Adrenal gland (tissue), 12 donors: ENCODE measurements around the gene AMDHD2. TPM values are rescaled to one million over a fixed set of nuclear protein-coding genes. Genes with fewer than 3 reads are reported as not detected.
"Not testable (repeated sequence)": the region's sequence is repeated elsewhere in the genome, so short reads cannot be mapped to it uniquely, and the experiment has no call there.

Experiments
- DNase-seq, 7 donors: peaks; one replicate each; pipeline ENCODE4 v3.0.0-alpha.2; 2019 to 2020
- H3K27ac ChIP-seq, 5 donors: fragments of 200-600 bp; sonication (generic) in 4 of 5; 1 replicate in 3 of 5; 2 replicates in 2 of 5; pipeline versions ENCODE4 v1.5.1 to v1.8.0; 2016 to 2020; ENCODE audit warnings: mild to moderate bottlenecking in 1 of 5
- H3K27me3 ChIP-seq: fragments of 200-600 bp; 2 replicates; pipeline ENCODE4 v1.8.0; 2021
- H3K36me3 ChIP-seq, 2 donors: fragments of 200-600 bp; replicated peaks in 1 of 2; 1 replicate in 1 of 2; 2 replicates in 1 of 2; pipeline versions ENCODE4 v1.5.1 to v1.8.0; 2018 to 2022
- H3K4me1 ChIP-seq, 2 donors: fragments of 200-600 bp; replicated peaks in 1 of 2; 1 replicate in 1 of 2; 2 replicates in 1 of 2; pipeline versions ENCODE4 v1.5.1 to v1.8.0; 2018 to 2021
- H3K4me3 ChIP-seq, 4 donors: fragments of 200-600 bp; sonication (generic) in 3 of 4; one replicate each; pipeline ENCODE4 v1.5.1; 2016 to 2018
- H3K9me3 ChIP-seq, 3 donors: fragments of 200-600 bp; sonication (generic) in 1 of 3; replicated peaks in 1 of 3; 1 replicate in 2 of 3; 2 replicates in 1 of 3; pipeline versions ENCODE4 v1.5.1 to v1.8.0; 2016 to 2021
- CTCF ChIP-seq, 6 experiments: fragments of 450-650 bp in 4 of 6; fragments of 200-600 bp in 2 of 6; sonication (generic) in 1 of 6; IDR thresholded peaks; 1 replicate in 5 of 6; 2 replicates in 1 of 6; pipeline versions ENCODE4 v1.5.1 to v1.8.0; 2016 to 2021; ENCODE audit warnings: antibody characterized with exemption in 6 of 6, mild to moderate bottlenecking in 2 of 6, moderate library complexity in 1 of 6
- POLR2A ChIP-seq, 2 donors: fragments of 450-650 bp; IDR thresholded peaks; one replicate each; pipeline ENCODE4 v1.6.1; 2017; ENCODE audit warnings: antibody characterized with exemption in 2 of 2, mild to moderate bottlenecking in 2 of 2, moderate library complexity in 1 of 2
- WGBS, 4 donors: extraction: QIAGEN DNeasy Blood & Tissue Kit in 2 of 4; methylation state at CpG; one replicate each; pipeline versions ENCODE4 v1.1.5 to v1.1.7; 2013 to 2017; 5-methylcytosine and 5-hydroxymethylcytosine counted together
- intact Hi-C, 2 donors: fragments of 100-400 bp; cut with DNase I; formaldehyde crosslinking; loops; one replicate each; pipeline versions ENCODE4 v1.14.1 to v1.15.0; 2022 to 2023
- polyA plus RNA-seq, 3 donors: library from polyadenylated mRNA; stranded (reverse); fragments of 200-250 nt in 2 of 3; fragments of 350-450 nt in 1 of 3; fragmentation: Illumina TruSeq in 1 of 3; extraction: RNeasy Lipid Tissue Mini Kit (QIAGEN cat#74804) in 1 of 3; gene quantifications; one replicate each; pipeline ENCODE4 v1.2.3, GENCODE V29; 2013 to 2014
- total RNA-seq, 9 donors: library from RNA; depleted of rRNA in 4 of 9; stranded (reverse); fragments of >200 nt in 4 of 9; fragments of 120-200 nt in 1 of 9; fragmentation: NEBNext Ultra II Directional in 1 of 9; extraction: Animal tissue kit (Norgen Biotek cat#: 25700) in 1 of 9; gene quantifications; one replicate each; pipeline versions ENCODE4 v1.1.0 to v1.2.4, GENCODE V29; 2013 to 2023
- donor health status: healthy with polysubstance abuse.
- donor health status: Bipolar disorder and iron deficiency.
- donor health status: DM: yes; HTN: yes; CAD: no.
- donor health status: DM: no; HTN: no; CAD: no.
- donor health status: DM: no; HTN: no; CAD: no.
- donor health status: DM: yes; HTN: yes; CAD: no.

The AMDHD2 gene
- total and polyA plus RNA-seq, 12 donors: 3.1 to 131 (median 64.7) TPM

- Histone ChIP-seq H3K36me3 (no peaks in the 10 kb centered on the region), H3K27me3 (peaks cover 15% of the 10 kb centered on the region), H3K27ac (no peak overlapping the region), H3K4me1 (peaks cover 18 to 42% of the 10 kb centered on the region in 2 donors), H3K4me3 (no peak overlapping the region), H3K9me3 (no peaks in the 10 kb centered on the region)
- intact Hi-C loops: no loop called here
- WGBS, 4 donors: 88 to 90% (median 90%) methylated on average over 9 of the region's 9 CpGs
- no peak for DNase-seq
- TF ChIP-seq POLR2A (IDR thresholded peaks at IDR 0.05) (no peak), CTCF (IDR thresholded peaks at IDR 0.05) (no peak)
Measured at GRCh38 chr16:2476345-2476720, 43.8 kb upstream of the AMDHD2 start.

- intact Hi-C loops: no loop called here
Measured at GRCh38 chr16:2476741-2477140, 43.4 kb upstream of the AMDHD2 start.

GRCh38 chr16:2477327-2477726 lies 42.8 kb upstream of the AMDHD2 start:
- 95 to 100% (median 98%) methylated on average over 3 of the region's 3 CpGs for WGBS, 4 donors
- peaks cover 12 to 33% of the 10 kb centered on the region in 2 donors for H3K4me1 ChIP-seq
- TF ChIP-seq POLR2A (IDR thresholded peaks at IDR 0.05) (no peak), CTCF (IDR thresholded peaks at IDR 0.05) (no peak)
- intact Hi-C loops: no loop called here
- H3K27ac ChIP-seq: no peak overlapping the region
- H3K36me3 ChIP-seq: no peaks in the 10 kb centered on the region
- no peak overlapping the region for H3K4me3 ChIP-seq
- DNase-seq: no peak
- peaks cover 6% of the 10 kb centered on the region for H3K27me3 ChIP-seq
- no peaks in the 10 kb centered on the region for H3K9me3 ChIP-seq

More at GRCh38 chr16:2476741-2477140, 43.4 kb upstream of the AMDHD2 start:
- 70 to 83% (median 76%) methylated on average over 3 of the region's 3 CpGs for WGBS, 4 donors
- Histone ChIP-seq H3K4me1 (peaks cover 14 to 38% of the 10 kb centered on the region in 2 donors), H3K36me3 (no peaks in the 10 kb centered on the region), H3K4me3 (no peak overlapping the region), H3K27ac (no peak overlapping the region), H3K9me3 (no peaks in the 10 kb centered on the region), H3K27me3 (peaks cover 11% of the 10 kb centered on the region)
- no peak for TF ChIP-seq POLR2A (IDR thresholded peaks at IDR 0.05)
- TF ChIP-seq CTCF (IDR thresholded peaks at IDR 0.05): no peak
- no peak for DNase-seq

GRCh38 chr16:2478279-2478678 lies 41.9 kb upstream of the AMDHD2 start:
- Histone ChIP-seq H3K4me1 (peaks cover 12 to 28% of the 10 kb centered on the region in 2 donors), H3K36me3 (no peaks in the 10 kb centered on the region), H3K27ac (no peak overlapping the region), H3K9me3 (no peaks in the 10 kb centered on the region), H3K4me3 (no peak overlapping the region), H3K27me3 (no peaks in the 10 kb centered on the region)
- intact Hi-C loops: no loop called here
- DNase-seq: no peak
- 80 to 89% (median 86%) methylated on average over 8 of the region's 8 CpGs for WGBS, 4 donors
- TF ChIP-seq POLR2A (IDR thresholded peaks at IDR 0.05) (no peak), CTCF (IDR thresholded peaks at IDR 0.05) (no peak)

- WGBS, 4 donors: 92 to 97% (median 95%) methylated on average over 10 of the region's 10 CpGs
- DNase-seq, H3K36me3 ChIP-seq, H3K27me3 ChIP-seq, intact Hi-C loops, H3K4me3 ChIP-seq, H3K9me3 ChIP-seq, H3K27ac ChIP-seq: not testable (repeated sequence)
- peaks cover 5 to 16% of the 10 kb centered on the region in 2 donors for H3K4me1 ChIP-seq
Measured at GRCh38 chr16:2479996-2480395, 40.2 kb upstream of the AMDHD2 start.
